ENCODE data around the gene MGARP. TPM values are rescaled to one million over a fixed set of nuclear protein-coding genes. Genes with fewer than 3 reads are reported as not detected.
"Not testable (repeated sequence)": the region's sequence is repeated elsewhere in the genome, so short reads cannot be mapped to it uniquely, and the experiment has no call there.

Gene MGARP
- total RNA-seq, 2 experiments from 2014 or later: 0.22 TPM; not detected in 1

GRCh38 chr4:139266583-139267257, 13.3 kb downstream of the MGARP start:
- no peaks in the 10 kb centered on the region for H3K9me3 Mint-ChIP-seq
- peak; percentile 94 for DNase-seq
- H3K4me1 Mint-ChIP-seq (ENCODE audit: low read depth): peaks cover 19% of the 10 kb centered on the region
- POLR2A ChIA-PET: interaction anchor here (1.0 to 2.6 kb wide), 5 partner anchors 29 to 252 kb away, joined by 3 to 19 read pairs (median 10); partner anchors contain the start of genes ELF2, NAA15 and NDUFC1
- H3K27ac Mint-ChIP-seq: peak overlapping the region; percentile 84
- H3K36me3 Mint-ChIP-seq: no peaks in the 10 kb centered on the region
- intact Hi-C loops (cut with micrococcal nuclease): loop anchor here (1.0 to 2.0 kb wide), 11 partner anchors 13 to 830 kb away; partner anchors contain the start of genes ELF2 and NAA15
- peak overlapping the region; percentile 28 for H3K4me3 Mint-ChIP-seq
- H3K27me3 Mint-ChIP-seq: peaks cover 1% of the 10 kb centered on the region
- CTCF ChIA-PET: interaction anchor here (0.7 to 4.5 kb wide), 7 partner anchors 29 to 89 kb away, joined by 3 to 39 read pairs (median 3); partner anchors contain the start of gene NDUFC1

GRCh38 chr4:139266208-139266582, 13.8 kb downstream of the MGARP start:
- H3K27me3 Mint-ChIP-seq: peaks cover 1% of the 10 kb centered on the region
- CTCF ChIA-PET: interaction anchor here (0.7 to 4.5 kb wide), 8 partner anchors 29 to 89 kb away, joined by 3 to 39 read pairs (median 3); partner anchors contain the start of gene NDUFC1
- H3K4me1 Mint-ChIP-seq (ENCODE audit: low read depth): peaks cover 19% of the 10 kb centered on the region
- H3K9me3 Mint-ChIP-seq: no peaks in the 10 kb centered on the region
- intact Hi-C loops (cut with micrococcal nuclease): loop anchor here (1.0 to 2.0 kb wide), 10 partner anchors 29 to 830 kb away; partner anchors contain the start of genes ELF2 and NAA15
- peak overlapping the region; percentile 84 for H3K27ac Mint-ChIP-seq
- DNase-seq: no peak
- no peaks in the 10 kb centered on the region for H3K36me3 Mint-ChIP-seq
- POLR2A ChIA-PET: interaction anchor here (0.5 to 2.6 kb wide), 6 partner anchors 30 to 252 kb away, joined by 3 to 19 read pairs (median 8); partner anchors contain the start of genes ELF2, NAA15 and NDUFC1
- peak overlapping the region; percentile 28 for H3K4me3 Mint-ChIP-seq

GRCh38 chr4:139265654-139266053, 14.4 kb downstream of the MGARP start:
- ChIA-PET CTCF (interaction anchor here (0.7 to 4.5 kb wide), 5 partner anchors 30 to 87 kb away, joined by 3 to 39 read pairs (median 3); no protein-coding TSS in a partner anchor), POLR2A (interaction anchor here (0.5 to 2.6 kb wide), 5 partner anchors 30 to 181 kb away, joined by 3 to 19 read pairs (median 10); partner anchors contain the start of genes ELF2, NAA15 and NDUFC1)
- intact Hi-C loops (cut with micrococcal nuclease): loop anchor here (1.0 to 2.0 kb wide), 10 partner anchors 30 to 831 kb away; partner anchors contain the start of genes ELF2 and NAA15
- Mint-ChIP-seq H3K36me3 (no peaks in the 10 kb centered on the region), H3K4me3 (no peak overlapping the region), H3K27me3 (peaks cover 1% of the 10 kb centered on the region), H3K27ac (no peak overlapping the region), H3K4me1 (ENCODE audit: low read depth) (peaks cover 19% of the 10 kb centered on the region), H3K9me3 (no peaks in the 10 kb centered on the region)
- no peak for DNase-seq

GRCh38 chr4:139256349-139256748, 23.7 kb downstream of the MGARP start:
- intact Hi-C loops (cut with micrococcal nuclease): no loop called here
- ChIA-PET CTCF (interaction anchor here (1.0 kb wide), 1 partner anchor 45 kb away, joined by 3 read pairs; the partner anchor contains the start of gene NAA15), POLR2A (no interaction called here)
- no peak for DNase-seq
- Mint-ChIP-seq H3K27me3 (peaks cover 1% of the 10 kb centered on the region), H3K9me3 (no peaks in the 10 kb centered on the region), H3K27ac (no peak overlapping the region), H3K4me3 (no peak overlapping the region), H3K36me3 (no peaks in the 10 kb centered on the region), H3K4me1 (ENCODE audit: low read depth) (no peaks in the 10 kb centered on the region)

- H3K9me3 Mint-ChIP-seq; POLR2A ChIA-PET; H3K36me3 Mint-ChIP-seq; H3K4me1 Mint-ChIP-seq (ENCODE audit: low read depth); H3K27me3 Mint-ChIP-seq; intact Hi-C loops (cut with micrococcal nuclease); CTCF ChIA-PET; H3K27ac Mint-ChIP-seq; DNase-seq; H3K4me3 Mint-ChIP-seq: not testable (repeated sequence)
Observed at GRCh38 chr4:139255581-139255980, 24.4 kb downstream of the MGARP start.

- no peak overlapping the region for H3K4me3 Mint-ChIP-seq
- H3K36me3 Mint-ChIP-seq: no peaks in the 10 kb centered on the region
- intact Hi-C loops (cut with micrococcal nuclease): no loop called here
- no peaks in the 10 kb centered on the region for H3K9me3 Mint-ChIP-seq
- DNase-seq: no peak
- CTCF ChIA-PET: no interaction called here
- H3K27ac Mint-ChIP-seq: no peak overlapping the region
- H3K4me1 Mint-ChIP-seq (ENCODE audit: low read depth): no peaks in the 10 kb centered on the region
- POLR2A ChIA-PET: no interaction called here
- no peaks in the 10 kb centered on the region for H3K27me3 Mint-ChIP-seq
Observed at GRCh38 chr4:139253713-139254112, 26.3 kb downstream of the MGARP start.

- no peaks in the 10 kb centered on the region for H3K27me3 Mint-ChIP-seq
- H3K27ac Mint-ChIP-seq: no peak overlapping the region
- H3K4me1 Mint-ChIP-seq (ENCODE audit: low read depth): no peaks in the 10 kb centered on the region
- intact Hi-C loops (cut with micrococcal nuclease): no loop called here
- H3K36me3 Mint-ChIP-seq: no peaks in the 10 kb centered on the region
- H3K4me3 Mint-ChIP-seq: no peak overlapping the region
- DNase-seq: no peak
- no peaks in the 10 kb centered on the region for H3K9me3 Mint-ChIP-seq
- CTCF ChIA-PET: no interaction called here
- POLR2A ChIA-PET: no interaction called here
Observed at GRCh38 chr4:139253046-139253445, 27.0 kb downstream of the MGARP start.

GRCh38 chr4:139247700-139248238, 32.3 kb downstream of the MGARP start:
- CTCF ChIA-PET: interaction anchor here (0.6 to 1.0 kb wide), 2 partner anchors 48 to 214 kb away, joined by 3 to 4 read pairs; no protein-coding TSS in a partner anchor
- POLR2A ChIA-PET: no interaction called here
- Mint-ChIP-seq H3K9me3 (no peaks in the 10 kb centered on the region), H3K36me3 (no peaks in the 10 kb centered on the region), H3K4me3 (no peak overlapping the region), H3K27me3 (no peaks in the 10 kb centered on the region), H3K4me1 (ENCODE audit: low read depth) (no peaks in the 10 kb centered on the region), H3K27ac (no peak overlapping the region)
- intact Hi-C loops (cut with micrococcal nuclease): no loop called here
- DNase-seq: no peak

- Mint-ChIP-seq H3K4me1 (ENCODE audit: low read depth) (no peaks in the 10 kb centered on the region), H3K27me3 (no peaks in the 10 kb centered on the region), H3K9me3 (no peaks in the 10 kb centered on the region), H3K36me3 (no peaks in the 10 kb centered on the region), H3K4me3 (no peak overlapping the region), H3K27ac (no peak overlapping the region)
- ChIA-PET POLR2A (no interaction called here), CTCF (interaction anchor here (1.0 kb wide), 1 partner anchor 48 kb away, joined by 3 read pairs; no protein-coding TSS in a partner anchor)
- DNase-seq: no peak
- intact Hi-C loops (cut with micrococcal nuclease): no loop called here
Observed at GRCh38 chr4:139247241-139247640, 32.8 kb downstream of the MGARP start.

- Mint-ChIP-seq H3K27ac (no peak overlapping the region), H3K4me3 (no peak overlapping the region), H3K4me1 (ENCODE audit: low read depth) (no peaks in the 10 kb centered on the region), H3K36me3 (no peaks in the 10 kb centered on the region), H3K27me3 (no peaks in the 10 kb centered on the region), H3K9me3 (no peaks in the 10 kb centered on the region)
- no peak for DNase-seq
- intact Hi-C loops (cut with micrococcal nuclease): no loop called here
- ChIA-PET POLR2A (no interaction called here), CTCF (no interaction called here)
Observed at GRCh38 chr4:139246166-139246565, 33.9 kb downstream of the MGARP start.

GRCh38 chr4:139245590-139245989, 34.4 kb downstream of the MGARP start:
- H3K36me3 Mint-ChIP-seq: no peaks in the 10 kb centered on the region
- H3K4me1 Mint-ChIP-seq (ENCODE audit: low read depth): no peaks in the 10 kb centered on the region
- H3K4me3 Mint-ChIP-seq: no peak overlapping the region
- ChIA-PET POLR2A (no interaction called here), CTCF (no interaction called here)
- H3K27me3 Mint-ChIP-seq: no peaks in the 10 kb centered on the region
- no peaks in the 10 kb centered on the region for H3K9me3 Mint-ChIP-seq
- intact Hi-C loops (cut with micrococcal nuclease): no loop called here
- no peak overlapping the region for H3K27ac Mint-ChIP-seq
- no peak for DNase-seq
